ENCODE measurements around the gene VDAC2.
A peak's percentile ranks its signal among the peaks of the same experiment; 100 is the strongest.
"Not testable (repeated sequence)": the region's sequence is repeated elsewhere in the genome, so short reads cannot be mapped to it uniquely, and the experiment has no call there.

VDAC2 gene

DNA sequence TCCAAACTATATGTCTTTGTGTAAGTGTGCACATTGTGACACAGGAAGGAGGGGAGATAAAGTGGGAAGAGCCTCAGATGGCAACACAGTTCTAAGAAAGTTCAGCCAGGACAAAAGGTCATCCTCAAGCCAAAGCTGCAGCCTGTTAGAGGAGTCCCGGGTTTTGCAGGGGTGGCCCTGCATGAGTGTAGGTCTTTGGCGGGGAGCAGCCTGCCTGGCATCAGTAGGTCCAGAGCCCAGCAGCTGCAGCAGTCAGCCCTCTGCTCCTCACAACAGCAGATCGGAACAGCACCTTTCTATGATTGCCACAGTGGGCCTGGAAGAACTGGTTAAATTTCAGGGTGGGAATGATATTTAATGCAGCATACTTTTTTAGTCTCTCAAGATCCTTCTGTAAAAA is 13.5 kb upstream of the VDAC2 start:
- intact Hi-C loops (cut with DNase I) = no loop called here
- no peak for DNase-seq

- DNase-seq = peak in 40 of 42 donors; percentile 16 to 80 (median 54)
- intact Hi-C loops (cut with DNase I) = no loop called here
Observed at GRCh38 chr10:75197906-75198305, 12.7 kb upstream of the VDAC2 start.

DNA sequence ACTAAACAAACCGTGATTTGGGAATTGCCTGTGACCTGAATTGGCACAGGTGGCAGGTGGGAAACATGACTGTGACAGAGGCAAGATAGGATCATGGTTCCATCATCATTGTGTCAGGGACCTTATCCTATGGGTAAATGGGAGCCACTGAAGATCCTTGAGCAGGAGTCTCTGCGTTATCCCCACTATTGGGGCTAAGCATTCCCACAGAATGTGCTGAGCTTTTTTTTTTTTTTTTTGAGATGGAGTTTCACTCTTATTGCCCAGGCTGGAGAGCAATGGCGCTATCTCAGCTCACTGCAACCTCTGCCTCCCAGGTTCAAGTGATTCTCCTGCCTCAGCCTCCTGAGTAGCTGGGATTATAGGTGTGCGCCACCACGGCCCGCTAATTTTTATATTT is 10.6 kb upstream of the VDAC2 start:
- DNase-seq; intact Hi-C loops (cut with DNase I): not testable (repeated sequence)

DNA sequence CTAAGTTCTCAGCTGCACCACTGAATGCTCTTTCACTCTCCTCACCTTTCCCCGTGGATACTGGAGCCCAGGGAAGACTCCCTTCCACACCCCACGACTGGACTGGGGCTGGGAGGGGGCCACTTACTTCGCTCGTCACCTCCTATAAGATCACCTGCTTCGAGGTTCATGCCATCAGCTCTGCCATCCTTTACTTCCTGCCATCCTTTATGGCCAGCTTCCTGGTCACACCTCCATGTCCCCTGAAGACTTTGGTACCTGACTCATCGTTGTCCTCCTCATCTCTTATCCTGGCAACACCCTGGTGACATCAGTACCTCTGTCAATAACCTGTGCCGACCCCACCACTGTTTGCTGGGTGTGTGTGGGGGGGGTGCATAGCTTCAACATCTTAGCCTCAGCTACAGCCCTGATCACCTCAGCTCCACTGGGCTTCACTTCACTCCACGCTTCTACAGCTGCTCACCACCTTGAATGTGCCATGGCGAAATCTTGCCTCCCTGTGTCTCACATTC is 8.7 kb upstream of the VDAC2 start:
- DNase-seq = no peak
- intact Hi-C loops (cut with DNase I) = no loop called here

DNA sequence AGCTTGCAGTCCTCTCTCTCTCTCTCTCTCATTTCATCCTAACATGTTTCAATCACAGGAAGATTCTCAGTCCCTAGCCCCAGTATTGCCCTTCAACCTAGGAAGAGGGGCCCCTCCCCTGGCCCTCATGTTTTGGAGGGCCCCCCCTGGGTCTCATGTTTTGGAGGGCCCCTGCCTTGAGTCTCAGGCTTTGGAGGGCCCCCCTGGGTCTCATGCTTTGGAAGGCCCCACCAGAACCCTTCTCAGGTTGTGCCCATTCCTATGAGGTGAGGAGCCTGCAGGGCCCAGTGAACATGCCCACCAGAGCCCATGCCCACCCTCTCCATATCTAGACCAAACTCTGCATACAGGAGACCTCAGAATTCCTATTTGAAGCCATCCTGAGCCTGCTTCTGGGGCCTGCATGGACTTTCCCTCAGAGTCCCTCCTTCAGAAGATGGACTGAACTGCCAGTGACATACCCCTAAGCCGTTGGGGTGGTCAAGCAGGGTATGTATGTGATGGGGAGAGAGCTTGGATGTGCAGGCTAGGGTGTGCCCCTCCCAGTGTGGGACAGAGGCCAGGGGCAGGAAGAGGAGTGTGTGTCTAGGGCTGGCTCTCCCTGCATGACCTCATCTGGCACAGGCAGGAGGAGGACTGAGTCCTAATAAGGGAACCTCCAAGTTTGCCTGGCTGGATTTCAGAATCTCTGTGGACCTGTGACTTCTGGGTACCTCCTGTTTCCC is 8.1 kb upstream of the VDAC2 start:
- intact Hi-C loops (cut with DNase I) = no loop called here
- DNase-seq = no peak

DNA sequence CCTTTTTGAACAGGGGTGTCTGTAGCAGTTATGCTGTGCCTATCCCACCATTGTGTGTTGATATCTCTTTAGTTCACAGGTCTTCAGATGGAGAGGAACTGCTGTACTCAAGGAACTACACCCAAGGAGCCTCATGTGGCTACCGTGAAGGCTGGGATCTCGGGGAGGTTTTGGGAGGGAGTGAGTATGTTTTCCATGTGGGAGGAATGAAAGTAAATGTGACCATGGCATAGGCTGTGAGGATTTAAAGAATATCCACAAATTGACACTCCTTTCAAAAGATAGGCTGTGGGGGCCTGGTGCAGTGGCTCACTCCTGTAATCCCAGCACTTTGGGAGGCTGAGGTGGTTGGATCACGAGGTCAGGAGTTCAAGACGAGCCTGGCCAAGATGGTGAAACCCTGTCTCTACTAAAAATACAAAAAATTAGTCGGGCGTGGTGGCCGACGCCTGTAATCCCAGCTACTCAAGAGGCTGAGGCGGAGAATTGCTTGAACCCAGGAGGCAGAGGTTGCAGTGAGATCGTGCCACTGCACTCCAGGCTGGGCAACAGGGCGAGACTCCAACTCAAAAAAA is 7.5 kb upstream of the VDAC2 start:
- DNase-seq; intact Hi-C loops (cut with DNase I): not testable (repeated sequence)

- DNase-seq = no peak
- intact Hi-C loops (cut with DNase I) = no loop called here
Observed at GRCh38 chr10:75203724-75204123, 6.9 kb upstream of the VDAC2 start.

DNA sequence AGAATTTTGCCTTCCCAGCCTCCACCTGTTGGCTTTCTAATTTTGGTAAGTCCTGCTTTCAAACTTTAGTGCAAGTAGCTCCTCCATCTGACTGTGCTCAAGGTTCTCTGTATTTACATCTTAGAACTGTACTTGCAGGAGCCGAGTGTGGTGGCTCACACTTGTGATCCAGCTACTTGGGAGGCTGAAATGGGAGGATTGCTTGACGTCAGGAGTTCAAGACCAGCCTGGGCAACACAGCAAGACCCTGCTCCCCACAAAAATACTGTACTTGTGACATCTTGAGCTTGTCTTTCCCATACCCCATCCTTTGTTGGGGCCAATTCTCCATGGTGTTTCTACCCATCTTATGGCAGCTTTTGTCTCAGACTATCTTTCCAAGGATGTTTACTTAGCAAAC is 4.7 kb upstream of the VDAC2 start:
- DNase-seq = no peak
- intact Hi-C loops (cut with DNase I) = no loop called here

GRCh38 chr10:75206638-75207037 is 4.0 kb upstream of the VDAC2 start:
- DNase-seq; intact Hi-C loops (cut with DNase I): not testable (repeated sequence)

GRCh38 chr10:75207079-75207856 is 3.3 kb upstream of the VDAC2 start:
- intact Hi-C loops (cut with DNase I) = no loop called here
- DNase-seq = no peak

DNA sequence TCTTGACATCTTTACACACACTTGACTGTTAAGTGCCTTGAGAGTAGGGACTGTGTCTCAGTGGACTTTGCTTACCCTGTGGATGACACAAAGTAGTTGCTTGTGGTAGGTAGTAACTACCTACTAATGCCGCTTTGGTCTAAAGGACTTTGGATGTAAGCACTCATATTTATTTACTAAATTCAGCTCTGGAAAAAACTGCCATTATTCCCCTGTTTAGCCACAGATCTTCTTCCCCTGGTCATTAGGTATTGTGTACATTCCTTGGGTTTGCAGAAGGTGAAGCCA is 2.8 kb upstream of the VDAC2 start:
- no peak for DNase-seq
- intact Hi-C loops (cut with DNase I) = no loop called here

- intact Hi-C loops (cut with DNase I) = no loop called here
- DNase-seq = peak in 1 of 42 donors; percentile 4
Observed at GRCh38 chr10:75208181-75208580, 2.4 kb upstream of the VDAC2 start.

GRCh38 chr10:75209086-75209920 is 1.3 kb upstream of the VDAC2 start:
- intact Hi-C loops (cut with DNase I) = no loop called here
- peak in 9 of 42 donors; percentile 6 to 51 (median 34) for DNase-seq

DNA sequence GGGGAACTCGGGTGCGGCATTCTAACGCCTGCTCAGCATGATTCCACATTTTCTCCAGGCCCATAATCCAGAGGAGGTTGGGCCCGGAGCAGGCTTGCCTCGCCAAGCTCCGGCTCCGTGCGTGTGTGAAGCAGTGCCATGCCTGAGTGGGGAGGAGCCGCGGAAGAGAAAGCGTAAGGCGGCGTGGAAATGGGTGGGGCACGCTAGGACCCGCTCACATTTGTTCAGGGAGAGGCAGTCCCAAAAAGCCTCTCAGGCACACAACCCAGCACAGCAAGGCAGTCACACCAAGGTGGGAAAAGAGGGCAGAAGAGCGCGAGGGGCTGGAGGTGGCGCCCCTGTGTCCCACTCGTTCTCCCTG is 695 bp upstream of the VDAC2 start:
- DNase-seq = peak; percentile 51 to 90 (median 78)

GRCh38 chr10:75211007-75211691 is 553 bp downstream of the VDAC2 start:
- intact Hi-C loops (cut with DNase I) = loop anchor here (2.0 to 10.0 kb wide), 3 partner anchors 22 to 386 kb away; partner anchors contain the start of genes KAT6B and SAMD8
- DNase-seq = peak in 1 of 42 donors; percentile 13

More for the DNA sequence above, 695 bp upstream of the VDAC2 start:
- intact Hi-C loops (cut with DNase I) = loop anchor here (2.0 to 10.0 kb wide), 3 partner anchors 23 to 385 kb away; partner anchors contain the start of genes KAT6B and SAMD8

DNA sequence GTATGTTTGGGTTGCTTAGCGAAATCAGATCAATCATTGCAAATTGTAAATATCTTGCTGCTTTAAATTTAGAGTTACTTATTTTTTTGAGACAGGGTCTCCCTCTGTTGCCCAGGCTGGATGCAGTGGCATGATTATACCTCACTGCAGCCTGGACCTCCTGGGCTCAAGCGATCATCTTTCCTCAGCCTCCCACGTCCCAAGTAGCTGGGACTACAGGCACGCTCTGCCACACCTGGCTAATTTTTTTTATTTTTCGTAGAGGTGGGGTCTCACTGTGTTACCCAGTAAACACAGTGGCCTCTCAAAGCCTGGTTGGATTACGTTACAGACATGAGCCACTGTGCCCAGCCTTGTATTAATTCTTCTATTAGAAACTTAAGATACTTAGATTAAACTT is 1.7 kb downstream of the VDAC2 start:
- DNase-seq = peak in 1 of 42 donors; percentile 9
- intact Hi-C loops (cut with DNase I) = loop anchor here (10.0 kb wide), 1 partner anchor 388 kb away; the partner anchor contains the start of gene KAT6B

DNA sequence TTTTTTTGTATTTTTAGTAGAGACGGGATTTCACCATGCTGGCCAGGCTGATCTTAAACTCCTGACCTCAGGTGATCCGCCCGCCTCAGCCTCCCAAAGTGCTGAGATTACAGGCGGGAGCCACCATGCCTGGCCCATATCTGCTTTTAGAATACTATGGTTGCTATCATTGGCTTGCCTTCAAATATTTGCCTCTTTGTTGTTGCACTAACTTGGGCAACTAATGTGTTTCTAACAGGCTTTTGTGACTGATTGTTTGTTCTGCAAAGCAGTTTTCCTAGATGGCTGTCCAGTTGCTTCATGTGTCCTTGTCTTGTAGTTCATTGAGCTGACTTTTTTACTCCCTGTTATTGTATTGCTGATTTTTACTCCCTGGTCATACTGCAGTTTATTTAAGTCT is 9.7 kb downstream of the VDAC2 start:
- intact Hi-C loops (cut with DNase I) = no loop called here
- DNase-seq = no peak

DNA sequence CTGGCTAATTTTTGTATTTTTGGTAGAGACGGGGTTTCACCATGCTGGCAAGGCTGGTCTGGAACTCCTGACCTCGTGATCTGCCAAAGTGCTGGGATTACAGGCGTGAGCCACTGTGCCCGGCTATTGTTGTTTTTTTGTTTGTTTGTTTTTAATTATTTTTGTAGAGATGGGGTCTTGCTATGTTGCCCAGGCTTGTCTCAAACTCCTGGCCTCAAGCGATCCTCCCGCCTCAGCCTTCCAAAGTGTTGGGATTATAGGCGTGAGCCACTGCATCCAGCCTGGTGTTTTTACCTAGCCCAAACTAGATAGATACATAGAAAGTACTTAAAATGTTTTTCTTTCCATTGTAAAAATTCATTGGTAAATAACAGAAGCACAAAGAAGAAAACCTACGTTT is 10.9 kb downstream of the VDAC2 start:
- DNase-seq; intact Hi-C loops (cut with DNase I): not testable (repeated sequence)

GRCh38 chr10:75223507-75223906 is 12.9 kb downstream of the VDAC2 start:
- intact Hi-C loops (cut with DNase I) = no loop called here
- DNase-seq = no peak
